GM12874 (cell line): ENCODE measurements around the gene FKBP6.
"Not testable (repeated sequence)": the region's sequence is repeated elsewhere in the genome, so short reads cannot be mapped to it uniquely, and the experiment has no call there.

Experiments used
- TF ChIP-seq, protein P1 (sequence below): IDR thresholded peaks from 2 replicates; pipeline ENCODE4 v1.5.1; 2011; ENCODE audit warnings: low read depth, mild to moderate bottlenecking, control low read depth, low read length, moderate library complexity; ENCODE audit not compliant: insufficient read depth

FKBP6 gene, protein sequence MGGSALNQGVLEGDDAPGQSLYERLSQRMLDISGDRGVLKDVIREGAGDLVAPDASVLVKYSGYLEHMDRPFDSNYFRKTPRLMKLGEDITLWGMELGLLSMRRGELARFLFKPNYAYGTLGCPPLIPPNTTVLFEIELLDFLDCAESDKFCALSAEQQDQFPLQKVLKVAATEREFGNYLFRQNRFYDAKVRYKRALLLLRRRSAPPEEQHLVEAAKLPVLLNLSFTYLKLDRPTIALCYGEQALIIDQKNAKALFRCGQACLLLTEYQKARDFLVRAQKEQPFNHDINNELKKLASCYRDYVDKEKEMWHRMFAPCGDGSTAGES

DNA sequence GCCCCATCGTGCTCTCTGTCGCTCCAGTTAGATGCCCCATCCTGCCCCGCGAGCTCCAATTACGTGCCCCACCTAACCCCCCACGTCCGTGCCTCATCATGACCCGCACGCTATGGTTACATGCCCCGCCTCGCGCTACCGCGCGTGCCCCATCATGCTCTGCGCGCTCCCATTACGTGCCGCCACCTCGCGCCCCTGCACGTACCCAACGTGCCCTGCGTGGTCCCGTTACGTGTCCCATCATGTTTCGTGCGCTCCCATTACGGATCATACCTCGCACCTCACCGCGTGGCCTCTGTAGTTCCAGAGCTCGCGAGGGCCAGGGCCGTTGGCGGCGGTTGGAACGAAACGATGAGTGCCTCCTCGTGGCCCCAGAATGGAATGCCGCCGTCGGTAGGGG is at the start of gene FKBP6, which contains the start of gene TRIM50:
Gene FKBP6 (plus strand): TSS at position 240 of the 400 bp plus-strand sequence. CDS start 268 bp downstream, outside the sequence.
Gene TRIM50 (minus strand): TSS at position 161 of the 400 bp plus-strand sequence. CDS start 3,295 bp downstream, outside the sequence.
- TF ChIP-seq, protein P1, sequence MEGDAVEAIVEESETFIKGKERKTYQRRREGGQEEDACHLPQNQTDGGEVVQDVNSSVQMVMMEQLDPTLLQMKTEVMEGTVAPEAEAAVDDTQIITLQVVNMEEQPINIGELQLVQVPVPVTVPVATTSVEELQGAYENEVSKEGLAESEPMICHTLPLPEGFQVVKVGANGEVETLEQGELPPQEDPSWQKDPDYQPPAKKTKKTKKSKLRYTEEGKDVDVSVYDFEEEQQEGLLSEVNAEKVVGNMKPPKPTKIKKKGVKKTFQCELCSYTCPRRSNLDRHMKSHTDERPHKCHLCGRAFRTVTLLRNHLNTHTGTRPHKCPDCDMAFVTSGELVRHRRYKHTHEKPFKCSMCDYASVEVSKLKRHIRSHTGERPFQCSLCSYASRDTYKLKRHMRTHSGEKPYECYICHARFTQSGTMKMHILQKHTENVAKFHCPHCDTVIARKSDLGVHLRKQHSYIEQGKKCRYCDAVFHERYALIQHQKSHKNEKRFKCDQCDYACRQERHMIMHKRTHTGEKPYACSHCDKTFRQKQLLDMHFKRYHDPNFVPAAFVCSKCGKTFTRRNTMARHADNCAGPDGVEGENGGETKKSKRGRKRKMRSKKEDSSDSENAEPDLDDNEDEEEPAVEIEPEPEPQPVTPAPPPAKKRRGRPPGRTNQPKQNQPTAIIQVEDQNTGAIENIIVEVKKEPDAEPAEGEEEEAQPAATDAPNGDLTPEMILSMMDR, result not testable (repeated sequence)

DNA sequence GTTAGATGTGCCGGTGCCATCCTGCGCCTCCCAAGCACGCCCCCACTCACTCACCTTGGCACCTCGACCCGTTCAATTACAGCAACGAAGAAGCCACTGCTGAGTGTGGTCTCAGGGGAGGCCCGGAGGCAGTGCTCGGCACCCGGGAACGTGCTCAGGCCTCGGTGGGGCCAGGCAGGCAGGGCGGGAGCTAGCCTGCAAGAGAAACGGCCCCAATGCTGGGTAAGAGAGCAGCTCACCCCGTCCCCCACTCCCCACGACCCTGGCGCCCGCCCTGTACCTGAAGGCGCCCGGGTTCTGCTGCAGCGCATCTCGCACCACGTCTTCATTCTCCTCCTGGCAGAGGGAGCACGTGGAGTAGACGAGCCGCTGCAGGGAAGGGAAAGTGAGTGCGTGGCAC is 24.4 kb upstream of the FKBP6 start:
- TF ChIP-seq, protein P1, result no peak

DNA sequence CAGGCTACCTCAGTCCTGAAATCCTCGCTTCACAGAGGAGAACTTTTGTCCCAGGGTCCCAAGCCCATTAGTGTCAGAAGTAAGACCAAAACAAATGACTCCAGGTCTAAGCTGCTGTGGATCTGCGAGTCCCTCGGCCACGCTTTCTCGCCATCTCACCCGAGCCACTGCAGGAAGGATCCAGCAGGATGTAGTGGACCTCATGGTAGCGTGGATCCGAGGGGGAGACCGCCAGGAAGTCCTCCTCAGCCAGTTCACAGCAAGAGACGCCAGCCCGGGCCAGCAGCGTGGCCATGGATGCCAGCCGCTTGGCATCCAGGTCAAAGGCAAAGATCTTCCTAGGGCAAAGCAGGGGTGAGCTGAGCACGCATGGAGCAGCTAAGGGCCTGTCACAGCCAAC is 23.9 kb upstream of the FKBP6 start:
- TF ChIP-seq, protein P1, result no peak

DNA sequence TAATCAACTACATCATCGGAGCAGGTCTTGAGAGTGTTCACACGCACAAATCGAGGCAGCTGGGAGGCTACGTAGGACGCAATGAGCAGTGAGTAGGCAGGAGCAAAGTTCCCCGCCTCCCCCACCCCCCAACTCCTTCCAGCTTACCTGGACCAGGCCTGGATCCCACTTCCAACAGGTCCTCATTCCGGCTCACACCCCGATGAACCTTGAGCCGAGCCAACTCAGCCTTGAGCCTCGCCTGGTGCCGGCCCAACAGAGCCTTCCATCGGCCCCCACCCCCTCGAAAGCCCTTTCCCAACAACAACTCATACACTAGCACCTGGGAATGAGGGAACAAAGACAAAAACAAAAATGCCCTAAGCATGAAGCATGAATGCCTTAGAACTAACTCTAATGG is 20.5 kb upstream of the FKBP6 start:
- TF ChIP-seq, protein P1, result no peak

DNA sequence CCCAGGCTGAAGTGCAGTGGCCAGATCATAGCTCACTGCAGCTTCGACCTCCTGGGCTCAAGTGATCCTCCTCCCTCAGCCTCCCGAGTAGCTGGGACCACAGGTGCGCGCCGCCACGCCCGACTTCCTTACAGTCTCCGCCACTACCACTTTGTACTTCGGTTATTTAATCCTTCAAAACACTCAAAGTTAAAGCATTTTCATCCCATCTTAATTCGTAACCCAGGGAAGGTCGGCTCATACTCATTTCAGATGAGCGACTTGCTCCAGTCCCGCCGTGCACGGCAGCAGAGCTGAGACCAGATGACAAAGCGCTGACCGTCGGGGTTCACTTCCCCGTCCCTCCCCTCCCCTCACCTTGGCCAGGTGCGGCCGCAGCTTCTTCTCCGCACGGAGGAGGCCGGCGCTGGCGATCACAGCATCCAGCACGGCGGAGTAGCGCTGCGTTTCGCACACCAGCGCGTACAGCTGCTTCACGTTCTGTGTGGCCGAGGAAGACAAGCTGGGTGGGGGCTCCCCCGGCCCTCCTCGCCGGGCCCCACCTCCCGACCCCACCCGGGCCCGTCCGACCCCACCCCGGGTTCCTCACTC is 19.8 kb upstream of the FKBP6 start:
- TF ChIP-seq, protein P1, result no peak

DNA sequence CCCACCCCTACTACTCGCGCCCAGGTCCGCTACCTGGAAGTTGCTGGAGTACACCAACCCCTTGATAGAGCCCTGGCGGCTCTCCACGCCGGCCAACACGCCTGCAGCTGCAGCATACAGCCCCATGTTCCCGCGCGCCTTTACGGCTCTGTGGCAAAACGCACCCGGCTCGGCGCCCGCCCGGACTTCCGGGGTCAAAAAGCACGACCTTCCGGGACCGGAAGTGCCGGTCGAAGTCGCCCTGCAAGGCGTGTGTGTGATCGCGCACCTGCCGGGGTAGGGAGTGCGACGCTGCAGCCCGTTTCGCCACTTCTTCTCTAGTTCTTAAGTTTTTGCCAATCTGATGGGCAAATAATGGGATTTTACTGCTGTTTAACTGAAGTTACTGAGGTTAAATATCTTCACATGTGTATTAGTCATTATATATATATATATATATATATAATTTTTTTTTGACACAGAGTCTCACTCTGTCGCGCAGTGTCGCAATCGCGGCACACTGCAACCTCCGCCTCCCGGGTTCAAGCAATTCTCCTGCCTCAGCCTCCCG is 19.2 kb upstream of the FKBP6 start, which contains the start of gene NSUN5:
Gene NSUN5 (minus strand): TSS at position 162 of the 550 bp plus-strand sequence. CDS start 36 bp downstream, at position 126.
- TF ChIP-seq, protein P1, result no peak

DNA sequence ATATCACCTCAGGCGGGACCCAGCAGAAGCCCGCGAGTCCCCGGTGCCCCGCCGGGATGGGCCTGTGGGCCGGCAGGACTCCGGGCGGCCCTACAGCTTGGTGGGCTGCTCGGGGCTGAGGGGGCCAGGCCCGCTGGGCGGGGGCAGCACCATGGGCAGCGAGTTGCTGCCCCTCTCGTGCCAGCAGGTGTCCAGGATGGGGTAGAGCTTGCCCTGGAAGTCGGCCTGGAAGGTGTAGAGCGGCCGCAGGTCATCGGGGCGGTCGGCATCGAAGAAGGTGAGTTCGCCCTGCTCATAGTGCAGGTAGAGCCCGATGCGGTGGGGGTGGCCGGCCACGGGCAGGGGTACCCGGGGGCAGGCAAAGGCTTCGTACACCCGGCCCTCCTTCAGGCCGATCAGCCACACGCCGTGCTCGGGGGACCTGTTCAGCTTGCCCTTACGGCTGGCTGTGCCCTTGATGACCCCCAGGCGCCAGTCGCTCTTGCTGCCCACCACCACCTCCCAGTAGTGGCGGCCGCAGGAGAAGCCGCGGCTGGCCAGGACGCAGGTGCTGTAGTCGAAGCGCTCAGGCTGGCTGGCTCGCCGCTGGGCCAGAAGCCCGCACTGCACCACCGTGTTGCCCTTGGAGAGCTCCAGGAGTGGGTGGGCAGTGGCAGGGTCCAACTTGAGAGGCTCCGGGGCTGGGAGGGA is 15.0 kb upstream of the FKBP6 start:
- TF ChIP-seq, protein P1, result no peak
